HS-27A (cell line): ENCODE data around the gene ZNF576.
"Not testable (repeated sequence)": the region's sequence is repeated elsewhere in the genome, so short reads cannot be mapped to it uniquely, and the experiment has no call there.

Experiments used
- DNase-seq: peaks from one replicate; pipeline ENCODE4 v3.0.0-alpha.2; 2012; ENCODE audit warnings: low read depth, missing footprints

The ZNF576 gene, protein sequence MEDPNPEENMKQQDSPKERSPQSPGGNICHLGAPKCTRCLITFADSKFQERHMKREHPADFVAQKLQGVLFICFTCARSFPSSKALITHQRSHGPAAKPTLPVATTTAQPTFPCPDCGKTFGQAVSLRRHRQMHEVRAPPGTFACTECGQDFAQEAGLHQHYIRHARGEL

GRCh38 chr19:43595999-43596841 is at the start of gene ZNF576, which contains the start of gene IRGQ:
Gene ZNF576 (plus strand): TSS chr19:43596595. CDS start chr19:43597109, 514 bp downstream.
Gene IRGQ (minus strand): TSS chr19:43596134. CDS start chr19:43595338, 796 bp downstream.
- DNase-seq, result peak; percentile 100

DNA sequence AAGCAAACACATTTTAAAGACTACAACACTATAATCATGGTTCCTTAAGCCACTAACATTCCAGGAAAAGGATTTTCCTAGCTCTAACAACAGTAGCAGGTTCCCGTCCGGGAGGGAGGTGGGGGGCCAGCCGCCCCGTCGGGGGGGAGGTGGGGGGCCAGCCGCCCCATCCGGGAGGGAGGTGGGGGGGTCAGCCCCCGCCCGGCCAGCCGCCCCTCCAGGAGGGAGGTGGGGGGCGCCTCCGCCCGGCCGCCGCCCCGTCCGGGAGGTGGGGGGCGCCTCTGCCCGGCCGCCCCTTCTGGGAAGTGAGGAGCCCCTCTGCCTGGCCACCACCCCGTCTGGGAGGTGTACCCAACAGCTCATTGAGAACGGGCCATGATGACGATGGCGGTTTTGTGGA is 48.5 kb upstream of the ZNF576 start:
- DNase-seq, result not testable (repeated sequence)

GRCh38 chr19:43548706-43549105 is 47.7 kb upstream of the ZNF576 start:
- DNase-seq, result no peak

GRCh38 chr19:43551399-43552197 is 44.8 kb upstream of the ZNF576 start:
- no peak for DNase-seq

DNA sequence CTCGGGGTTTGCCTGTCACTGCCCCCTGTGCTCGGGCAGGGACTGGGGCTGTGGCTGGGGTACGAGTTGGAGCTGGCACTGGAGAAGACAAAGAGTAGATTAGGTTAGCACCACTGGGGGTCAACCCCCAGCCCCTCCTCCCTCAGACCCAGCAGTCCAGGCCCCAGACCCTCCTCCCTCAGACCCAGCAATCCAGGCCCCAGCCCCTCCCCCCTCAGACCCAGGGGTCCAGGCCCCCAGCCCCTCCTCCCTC is 44.3 kb upstream of the ZNF576 start:
- no peak for DNase-seq

DNA sequence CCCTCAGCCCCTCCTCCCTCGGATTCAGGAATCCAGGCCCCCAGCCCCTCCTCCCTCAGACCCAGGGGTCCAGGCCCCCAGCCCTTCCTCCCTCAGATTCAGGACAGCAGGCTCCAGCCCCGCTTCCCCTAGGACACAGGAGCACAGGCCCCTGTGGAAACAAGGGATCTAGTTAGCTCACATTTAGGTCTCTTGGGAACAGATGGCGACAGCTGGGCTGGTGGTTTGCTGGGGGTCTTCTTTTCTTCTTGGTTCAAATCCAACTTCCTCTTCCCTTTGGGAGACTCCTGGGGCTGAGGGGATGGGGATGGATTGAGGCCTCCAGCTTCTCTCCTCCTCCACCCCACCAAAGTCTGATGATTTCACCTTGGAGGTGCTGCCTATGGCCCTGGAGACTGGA is 43.8 kb upstream of the ZNF576 start:
- no peak for DNase-seq

GRCh38 chr19:43553656-43554055 is 42.7 kb upstream of the ZNF576 start:
- DNase-seq, result no peak

GRCh38 chr19:43554317-43554895 is 42.0 kb upstream of the ZNF576 start:
- DNase-seq, result no peak

GRCh38 chr19:43555185-43555770 is 41.1 kb upstream of the ZNF576 start:
- DNase-seq, result peak; percentile 30

- no peak for DNase-seq
Observed at GRCh38 chr19:43560687-43561086, 35.7 kb upstream of the ZNF576 start.

- DNase-seq, result no peak
Observed at GRCh38 chr19:43561139-43561970, 35.0 kb upstream of the ZNF576 start.

DNA sequence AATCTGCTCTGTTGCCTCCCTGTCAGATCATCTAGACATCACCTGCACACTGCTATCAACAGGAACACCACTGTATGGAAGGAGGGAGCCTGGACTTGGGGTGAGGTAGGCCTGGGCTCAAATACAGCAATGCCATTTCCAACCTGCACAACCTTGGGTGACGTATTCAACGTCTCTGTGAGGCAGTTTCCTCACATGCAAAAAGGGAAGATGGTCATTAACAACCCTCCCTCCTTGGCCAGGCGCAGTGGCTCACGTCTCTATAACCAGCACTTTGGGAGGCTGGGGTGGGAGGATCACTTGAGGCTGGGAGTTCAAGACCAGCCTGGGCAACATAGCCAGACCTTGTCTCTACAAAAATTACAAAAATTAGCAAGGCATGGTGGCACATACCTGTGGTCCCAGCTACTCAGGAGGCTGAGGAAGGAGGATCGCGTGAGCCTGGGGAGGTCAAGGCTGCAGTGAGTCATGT is 34.1 kb upstream of the ZNF576 start:
- DNase-seq, result no peak

DNA sequence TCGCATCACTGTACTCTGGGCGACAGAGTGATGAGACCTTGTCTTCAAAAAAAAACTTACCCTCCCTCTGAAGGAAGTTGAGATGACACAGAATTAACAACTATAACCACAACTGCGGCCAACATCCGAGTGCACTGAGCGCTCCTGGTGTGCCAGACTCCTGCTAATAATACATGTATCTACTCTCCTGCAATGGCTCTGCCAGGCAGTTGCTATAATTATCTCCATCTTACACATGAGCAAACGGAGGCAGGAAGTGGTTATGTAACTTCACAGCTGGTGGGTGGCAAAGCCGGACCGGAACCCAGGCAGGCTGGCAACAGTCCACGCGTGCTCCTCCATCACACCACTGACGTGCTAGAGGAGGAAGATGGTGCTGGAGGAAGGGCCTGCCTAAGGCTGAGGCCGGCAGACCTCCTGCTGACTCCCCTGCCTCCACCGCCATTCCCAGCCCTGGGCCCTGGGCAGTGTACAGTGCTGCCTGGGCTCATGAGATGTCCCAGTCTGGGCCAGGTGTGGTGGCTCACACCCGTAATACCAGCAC is 33.6 kb upstream of the ZNF576 start:
- no peak for DNase-seq

DNA sequence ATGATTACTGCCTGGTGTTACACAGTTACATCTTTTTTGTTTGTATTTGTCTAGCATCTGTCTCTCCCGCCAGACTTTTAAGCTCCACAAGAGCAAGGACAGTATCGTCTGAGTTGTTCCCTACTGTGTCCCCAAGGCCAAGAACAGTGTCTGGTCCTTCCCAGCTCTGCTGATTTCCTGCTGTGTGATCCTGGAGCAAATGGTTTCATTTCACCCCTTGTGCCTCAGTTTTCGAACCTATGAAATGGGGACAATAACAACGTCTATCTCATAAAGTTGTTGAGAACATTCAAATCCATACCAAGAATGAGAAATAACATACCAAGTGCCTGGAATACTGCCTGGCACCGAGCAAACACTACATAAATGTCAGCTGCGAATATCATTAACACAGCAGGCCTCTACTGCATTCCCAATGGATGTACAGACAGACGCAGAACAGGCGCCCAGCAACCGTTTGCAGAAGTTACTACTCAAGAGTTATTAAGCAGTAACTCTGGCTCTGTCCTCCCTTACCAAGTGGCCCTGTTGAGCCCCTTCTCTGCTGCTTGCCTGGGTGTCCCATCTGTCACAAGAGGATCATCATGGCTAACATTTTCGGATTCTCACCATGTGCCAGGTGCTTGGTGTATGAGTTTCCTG is 32.5 kb upstream of the ZNF576 start:
- DNase-seq, result no peak

GRCh38 chr19:43564800-43565199 is 31.6 kb upstream of the ZNF576 start:
- no peak for DNase-seq

DNA sequence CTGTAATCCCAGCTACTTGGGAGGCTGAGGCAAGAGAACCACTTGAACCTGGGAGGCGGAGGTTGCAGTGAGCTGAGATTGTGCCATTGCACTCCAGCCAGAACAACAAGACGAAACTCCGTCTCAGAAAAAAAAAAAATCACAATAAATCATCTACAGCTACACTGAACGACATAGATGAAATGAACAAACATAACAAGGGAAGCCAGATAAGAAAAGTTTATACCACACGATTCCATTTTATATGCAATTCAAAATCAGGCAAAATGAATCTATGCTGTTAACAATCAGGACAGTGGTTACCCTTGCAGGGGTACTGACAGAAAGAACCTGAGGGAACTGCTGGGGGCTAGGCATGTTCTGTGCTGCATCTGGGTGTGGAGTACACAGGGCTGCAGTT is 26.7 kb upstream of the ZNF576 start:
- DNase-seq, result no peak

GRCh38 chr19:43570174-43570791 is 26.1 kb upstream of the ZNF576 start:
- no peak for DNase-seq

- DNase-seq, result no peak
Observed at GRCh38 chr19:43572171-43572588, 24.2 kb upstream of the ZNF576 start.

DNA sequence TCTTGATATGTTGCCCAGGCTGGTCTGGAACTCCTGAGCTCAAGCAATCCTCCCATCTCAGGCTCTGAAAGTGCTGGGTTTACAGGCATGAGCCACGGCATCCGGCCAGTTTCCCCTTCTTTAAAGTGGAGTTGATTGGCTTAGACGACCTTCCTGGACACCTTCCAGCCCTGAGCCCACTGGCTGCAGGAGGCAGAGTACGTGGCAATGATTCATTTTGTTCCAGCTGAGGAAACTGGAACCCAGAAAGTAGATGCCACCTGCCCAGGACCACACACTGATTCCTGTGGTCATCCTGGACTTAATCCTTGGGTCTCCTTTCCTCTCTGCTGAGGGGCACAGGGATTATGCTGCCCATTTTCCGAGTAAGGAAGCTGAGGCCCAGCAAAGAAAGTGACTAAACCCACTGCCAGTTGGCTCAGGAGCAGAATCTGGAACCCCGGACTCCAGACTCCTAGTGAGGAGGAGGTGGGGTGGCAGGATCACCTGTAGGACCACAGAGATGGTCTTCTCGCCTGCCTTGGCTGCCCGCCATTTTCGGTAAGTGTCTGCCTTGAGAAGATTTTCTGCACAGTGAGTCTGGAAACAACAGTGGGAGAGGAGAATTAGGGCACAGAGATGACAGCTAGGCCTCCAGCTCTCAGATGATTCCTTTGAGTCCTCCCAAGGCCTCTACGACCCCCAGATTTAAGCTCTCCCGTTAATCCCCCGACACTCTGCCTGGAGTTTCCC is 21.8 kb upstream of the ZNF576 start:
- DNase-seq, result no peak
